ENCODE data around the gene RHOA.

DNA sequence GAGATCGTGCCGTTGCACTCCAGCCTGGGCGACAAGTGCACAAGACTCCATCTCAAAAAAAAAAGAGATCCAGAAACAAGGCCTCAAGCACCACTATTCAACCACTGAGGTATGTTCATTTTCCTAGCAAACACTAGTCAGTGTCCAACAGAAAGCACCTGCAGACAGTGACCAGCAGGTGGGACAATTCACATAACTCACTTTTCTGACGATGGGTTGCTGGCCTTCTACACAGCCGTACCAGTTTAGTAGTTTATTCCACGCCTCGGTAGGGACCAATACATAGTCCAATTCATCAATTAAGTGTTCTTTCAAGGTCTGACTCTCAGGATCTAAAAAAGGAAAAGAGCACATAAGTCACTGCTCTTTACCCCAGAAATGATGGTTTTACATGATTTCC lies 84.3 kb downstream of the RHOA start:
- TF ChIP-seq, protein P1, sequence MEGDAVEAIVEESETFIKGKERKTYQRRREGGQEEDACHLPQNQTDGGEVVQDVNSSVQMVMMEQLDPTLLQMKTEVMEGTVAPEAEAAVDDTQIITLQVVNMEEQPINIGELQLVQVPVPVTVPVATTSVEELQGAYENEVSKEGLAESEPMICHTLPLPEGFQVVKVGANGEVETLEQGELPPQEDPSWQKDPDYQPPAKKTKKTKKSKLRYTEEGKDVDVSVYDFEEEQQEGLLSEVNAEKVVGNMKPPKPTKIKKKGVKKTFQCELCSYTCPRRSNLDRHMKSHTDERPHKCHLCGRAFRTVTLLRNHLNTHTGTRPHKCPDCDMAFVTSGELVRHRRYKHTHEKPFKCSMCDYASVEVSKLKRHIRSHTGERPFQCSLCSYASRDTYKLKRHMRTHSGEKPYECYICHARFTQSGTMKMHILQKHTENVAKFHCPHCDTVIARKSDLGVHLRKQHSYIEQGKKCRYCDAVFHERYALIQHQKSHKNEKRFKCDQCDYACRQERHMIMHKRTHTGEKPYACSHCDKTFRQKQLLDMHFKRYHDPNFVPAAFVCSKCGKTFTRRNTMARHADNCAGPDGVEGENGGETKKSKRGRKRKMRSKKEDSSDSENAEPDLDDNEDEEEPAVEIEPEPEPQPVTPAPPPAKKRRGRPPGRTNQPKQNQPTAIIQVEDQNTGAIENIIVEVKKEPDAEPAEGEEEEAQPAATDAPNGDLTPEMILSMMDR (IDR thresholded peaks at IDR 0.05): no peak
- TF ChIP-seq EHF (CRISPR knock-in tag; IDR thresholded peaks at IDR 0.05): no peak
- TF ChIP-seq, protein P2, sequence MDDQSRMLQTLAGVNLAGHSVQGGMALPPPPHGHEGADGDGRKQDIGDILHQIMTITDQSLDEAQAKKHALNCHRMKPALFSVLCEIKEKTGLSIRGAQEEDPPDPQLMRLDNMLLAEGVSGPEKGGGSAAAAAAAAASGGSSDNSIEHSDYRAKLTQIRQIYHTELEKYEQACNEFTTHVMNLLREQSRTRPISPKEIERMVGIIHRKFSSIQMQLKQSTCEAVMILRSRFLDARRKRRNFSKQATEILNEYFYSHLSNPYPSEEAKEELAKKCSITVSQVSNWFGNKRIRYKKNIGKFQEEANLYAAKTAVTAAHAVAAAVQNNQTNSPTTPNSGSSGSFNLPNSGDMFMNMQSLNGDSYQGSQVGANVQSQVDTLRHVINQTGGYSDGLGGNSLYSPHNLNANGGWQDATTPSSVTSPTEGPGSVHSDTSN (IDR thresholded peaks at IDR 0.05): no peak
- no peak for TF ChIP-seq TP53 (CRISPR knock-in tag; IDR thresholded peaks at IDR 0.05)
- TF ChIP-seq MYC (IDR thresholded peaks at IDR 0.05; ENCODE audit: borderline replicate concordance, low read length): no peak
- TF ChIP-seq RAD21 (conservative IDR thresholded peaks at IDR 0.05 in 1 of 2, IDR thresholded peaks at IDR 0.05 in 1 of 2): peak in 1 of 2 experiments; percentile 23; a peak in 1 of 5 replicates
